ENCODE results near the gene TMEFF2. TPM values are rescaled to one million over a fixed set of nuclear protein-coding genes. Genes with fewer than 3 reads are reported as not detected.

TMEFF2 gene
- total and polyA plus RNA-seq, 12 donors = 0.16 to 2.7 (median 0.58) TPM; not detected in 2

DNA sequence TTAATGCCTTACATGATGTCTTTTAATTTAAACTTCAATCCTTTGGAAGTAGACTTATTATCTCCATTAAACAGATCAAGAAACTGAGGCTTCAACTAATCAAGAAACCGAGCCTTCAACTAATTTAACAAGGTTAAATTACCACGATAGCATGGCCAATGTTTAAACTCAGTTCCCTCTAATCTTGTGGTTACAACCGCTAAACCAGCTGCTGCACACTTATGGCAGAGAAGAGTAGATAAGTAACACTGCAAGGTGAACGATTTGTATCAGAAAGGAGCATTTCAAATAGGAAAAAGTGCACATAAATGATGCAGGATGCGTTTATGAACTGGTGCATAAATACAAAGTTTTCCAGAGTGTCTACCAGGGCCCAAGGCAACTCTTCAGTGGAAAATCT lies 203.3 kb downstream of the TMEFF2 start:
- H3K4me1 ChIP-seq (replicated peaks in 1 of 2) = no peaks in the 10 kb centered on the region
- no peaks in the 10 kb centered on the region for H3K9me3 ChIP-seq (replicated peaks in 1 of 3)
- intact Hi-C loops (cut with DNase I) = no loop called here
- no peak overlapping the region for H3K4me3 ChIP-seq
- DNase-seq = no peak
- H3K36me3 ChIP-seq (replicated peaks in 1 of 2) = no peaks in the 10 kb centered on the region
- WGBS, 4 donors = 82 to 88% (median 85%) methylated on average over 5 of the region's 5 CpGs
- no peak overlapping the region for H3K27ac ChIP-seq
- TF ChIP-seq, protein P1, sequence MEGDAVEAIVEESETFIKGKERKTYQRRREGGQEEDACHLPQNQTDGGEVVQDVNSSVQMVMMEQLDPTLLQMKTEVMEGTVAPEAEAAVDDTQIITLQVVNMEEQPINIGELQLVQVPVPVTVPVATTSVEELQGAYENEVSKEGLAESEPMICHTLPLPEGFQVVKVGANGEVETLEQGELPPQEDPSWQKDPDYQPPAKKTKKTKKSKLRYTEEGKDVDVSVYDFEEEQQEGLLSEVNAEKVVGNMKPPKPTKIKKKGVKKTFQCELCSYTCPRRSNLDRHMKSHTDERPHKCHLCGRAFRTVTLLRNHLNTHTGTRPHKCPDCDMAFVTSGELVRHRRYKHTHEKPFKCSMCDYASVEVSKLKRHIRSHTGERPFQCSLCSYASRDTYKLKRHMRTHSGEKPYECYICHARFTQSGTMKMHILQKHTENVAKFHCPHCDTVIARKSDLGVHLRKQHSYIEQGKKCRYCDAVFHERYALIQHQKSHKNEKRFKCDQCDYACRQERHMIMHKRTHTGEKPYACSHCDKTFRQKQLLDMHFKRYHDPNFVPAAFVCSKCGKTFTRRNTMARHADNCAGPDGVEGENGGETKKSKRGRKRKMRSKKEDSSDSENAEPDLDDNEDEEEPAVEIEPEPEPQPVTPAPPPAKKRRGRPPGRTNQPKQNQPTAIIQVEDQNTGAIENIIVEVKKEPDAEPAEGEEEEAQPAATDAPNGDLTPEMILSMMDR (IDR thresholded peaks at IDR 0.05) = no peak
- no peak for TF ChIP-seq POLR2A (IDR thresholded peaks at IDR 0.05)
- H3K27me3 ChIP-seq = no peaks in the 10 kb centered on the region

DNA sequence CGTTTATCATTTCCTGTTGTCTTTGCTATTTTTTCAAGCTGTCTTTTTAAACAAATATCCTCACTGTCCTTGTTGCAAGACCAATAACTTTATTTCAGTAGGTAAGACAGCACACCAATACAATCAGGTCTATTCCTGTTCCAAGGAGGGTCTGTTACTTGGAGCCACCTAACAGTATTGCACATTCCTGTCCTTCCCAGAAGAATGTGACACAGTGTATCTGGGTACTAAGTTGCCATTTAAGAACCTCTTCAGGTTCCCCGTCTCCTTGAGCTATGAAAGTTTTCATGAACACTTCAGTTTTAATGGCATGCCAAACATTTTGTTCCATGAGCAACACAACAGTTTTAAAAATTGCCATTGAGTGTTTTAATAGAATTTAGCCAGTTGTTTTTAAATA lies 209.0 kb downstream of the TMEFF2 start:
- Histone ChIP-seq H3K36me3 (replicated peaks in 1 of 2) (no peaks in the 10 kb centered on the region), H3K9me3 (replicated peaks in 1 of 3) (no peaks in the 10 kb centered on the region), H3K4me3 (no peak overlapping the region), H3K27ac (no peak overlapping the region), H3K4me1 (replicated peaks in 1 of 2) (no peaks in the 10 kb centered on the region), H3K27me3 (no peaks in the 10 kb centered on the region)
- TF ChIP-seq, protein P1 (IDR thresholded peaks at IDR 0.05) = no peak
- TF ChIP-seq POLR2A (IDR thresholded peaks at IDR 0.05) = no peak
- 52 to 55% (median 54%) methylated on average over 2 of the region's 2 CpGs for WGBS, 4 donors
- DNase-seq = no peak
- intact Hi-C loops (cut with DNase I) = no loop called here

DNA sequence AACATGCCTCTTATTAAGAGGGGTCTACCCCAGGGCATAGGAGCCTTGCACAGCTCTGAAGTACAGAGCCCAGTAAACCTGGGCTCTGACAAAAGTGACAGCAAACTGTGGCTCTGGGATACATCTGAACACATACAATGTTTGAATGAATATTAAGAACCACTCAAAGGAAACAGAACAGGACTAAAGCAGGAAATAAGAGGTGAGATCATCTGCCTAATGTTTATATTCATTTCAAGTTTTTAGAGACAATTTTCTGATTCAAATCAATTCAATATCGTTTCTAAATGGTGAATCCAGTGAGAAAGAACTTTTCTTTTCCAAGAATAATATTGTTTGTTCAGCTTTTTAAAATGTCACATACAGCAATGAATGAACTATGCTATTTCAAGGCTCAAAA lies 211.1 kb downstream of the TMEFF2 start:
- WGBS, 4 donors = 47 to 54% (median 50%) methylated on average over 1 of the region's 1 CpG
- no peak overlapping the region for H3K4me3 ChIP-seq
- no peaks in the 10 kb centered on the region for H3K27me3 ChIP-seq
- no peaks in the 10 kb centered on the region for H3K9me3 ChIP-seq (replicated peaks in 1 of 3)
- H3K27ac ChIP-seq = no peak overlapping the region
- no peaks in the 10 kb centered on the region for H3K4me1 ChIP-seq (replicated peaks in 1 of 2)
- H3K36me3 ChIP-seq (replicated peaks in 1 of 2) = no peaks in the 10 kb centered on the region
- intact Hi-C loops (cut with DNase I) = no loop called here
- DNase-seq = no peak
- no peak for TF ChIP-seq POLR2A (IDR thresholded peaks at IDR 0.05)
- TF ChIP-seq, protein P1 (IDR thresholded peaks at IDR 0.05) = no peak

DNA sequence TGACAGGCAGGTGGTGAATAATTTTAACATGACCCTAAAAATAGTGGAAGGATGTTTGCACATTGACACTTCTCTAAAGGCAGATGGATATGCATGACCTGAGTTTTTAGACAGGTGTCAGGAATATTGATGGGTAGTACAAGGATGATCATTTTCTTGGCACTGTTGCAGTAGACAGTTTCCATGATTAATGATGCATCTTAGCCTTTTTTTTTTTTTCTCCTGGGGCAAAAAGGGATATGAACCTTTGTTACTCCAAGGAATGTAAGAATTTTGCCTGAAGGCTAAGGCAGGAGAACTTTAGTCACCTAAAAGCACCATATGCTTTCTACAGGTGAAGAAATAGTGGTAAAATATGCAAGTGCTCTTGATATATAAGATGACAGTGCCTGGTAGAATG lies 211.5 kb downstream of the TMEFF2 start:
- no peak overlapping the region for H3K4me3 ChIP-seq
- TF ChIP-seq, protein P1 (IDR thresholded peaks at IDR 0.05) = no peak
- TF ChIP-seq POLR2A (IDR thresholded peaks at IDR 0.05) = no peak
- no peak for DNase-seq
- H3K4me1 ChIP-seq (replicated peaks in 1 of 2) = no peaks in the 10 kb centered on the region
- H3K27ac ChIP-seq = no peak overlapping the region
- no peaks in the 10 kb centered on the region for H3K27me3 ChIP-seq
- intact Hi-C loops (cut with DNase I) = no loop called here
- H3K9me3 ChIP-seq (replicated peaks in 1 of 3) = no peaks in the 10 kb centered on the region
- no peaks in the 10 kb centered on the region for H3K36me3 ChIP-seq (replicated peaks in 1 of 2)
